Liver (tissue), 9 donors: Measurements from ENCODE around the gene ARID5B. TPM values are rescaled to one million over a fixed set of nuclear protein-coding genes. Genes with fewer than 3 reads are reported as not detected.

ENCODE experiments used
- DNase-seq: peaks from one replicate; pipeline ENCODE4 v3.0.0-alpha.2; 2017; ENCODE audit warnings: low spot score
- H3K27ac ChIP-seq, 2 donors: one replicate each; pipeline ENCODE4 v1.7.0; 2013; ENCODE audit warnings: inconsistent platforms in 2 of 2, low read length in 2 of 2, control low read depth in 1 of 2, low read depth in 1 of 2, mild to moderate bottlenecking in 1 of 2
- H3K27me3 ChIP-seq, 4 donors: one replicate each; pipeline versions ENCODE4 v1.6.1 to v1.7.0; 2013; ENCODE audit warnings: low read length in 3 of 4, inconsistent platforms in 1 of 4, mild to moderate bottlenecking in 1 of 4, moderate library complexity in 1 of 4; ENCODE audit not compliant: control insufficient read depth in 4 of 4, insufficient read depth in 4 of 4
- H3K36me3 ChIP-seq, 4 donors: one replicate each; pipeline versions ENCODE4 v1.6.1 to v1.7.0; 2013; ENCODE audit warnings: low read length in 3 of 4, mild to moderate bottlenecking in 3 of 4, low read depth in 1 of 4, moderate library complexity in 1 of 4; ENCODE audit not compliant: control insufficient read depth in 4 of 4, insufficient read depth in 3 of 4
- H3K4me1 ChIP-seq, 4 donors: one replicate each; pipeline versions ENCODE4 v1.6.1 to v1.7.0; 2013; ENCODE audit warnings: low read length in 3 of 4, mild to moderate bottlenecking in 3 of 4, moderate library complexity in 1 of 4; ENCODE audit not compliant: control insufficient read depth in 4 of 4, insufficient read depth in 4 of 4
- H3K4me3 ChIP-seq, 3 donors: one replicate each; pipeline versions ENCODE4 v1.6.1 to v1.7.0; 2013; ENCODE audit warnings: low read length in 3 of 3, control low read depth in 1 of 3, low read depth in 1 of 3, mild to moderate bottlenecking in 1 of 3
- H3K9ac ChIP-seq, 2 donors: one replicate each; pipeline ENCODE4 v1.7.0; 2013; ENCODE audit warnings: low read length in 2 of 2, mild to moderate bottlenecking in 2 of 2, moderate library complexity in 2 of 2, control low read depth in 1 of 2, low read depth in 1 of 2
- H3K9me3 ChIP-seq, 4 donors: one replicate each; pipeline versions ENCODE4 v1.6.1 to v1.7.0; 2013; ENCODE audit warnings: low read length in 3 of 4; ENCODE audit not compliant: control insufficient read depth in 4 of 4
- ATF3 ChIP-seq: IDR thresholded peaks from 2 replicates; pipeline ENCODE4 v1.6.1; 2016; ENCODE audit warnings: antibody characterized with exemption
- CTCF ChIP-seq: fragments of 150-350 bp; IDR thresholded peaks from 2 replicates; pipeline ENCODE4 v1.5.1; 2017; ENCODE audit warnings: improper control_type of control experiment, low read depth, low read length; ENCODE audit not compliant: missing input control
- FOXA2 ChIP-seq: IDR thresholded peaks from 2 replicates; pipeline ENCODE4 v1.6.1; 2016; ENCODE audit warnings: antibody characterized with exemption
- HNF4G ChIP-seq: IDR thresholded peaks from 2 replicates; pipeline ENCODE4 v1.6.1; 2016; ENCODE audit warnings: antibody characterized with exemption
- JUND ChIP-seq, 2 donors: IDR thresholded peaks; 2 replicates each; pipeline ENCODE4 v1.6.1; 2016; ENCODE audit warnings: antibody characterized with exemption in 2 of 2
- NR2F2 ChIP-seq: IDR thresholded peaks from 2 replicates; pipeline ENCODE4 v1.6.1; 2016; ENCODE audit warnings: antibody characterized with exemption
- RAD21 ChIP-seq, 2 donors: IDR thresholded peaks; 2 replicates each; pipeline ENCODE4 v1.6.1; 2016; ENCODE audit warnings: antibody characterized with exemption in 2 of 2, mild to moderate bottlenecking in 2 of 2
- RXRA ChIP-seq, 2 donors: IDR thresholded peaks; 2 replicates each; pipeline ENCODE4 v1.6.1; 2017 to 2018; ENCODE audit warnings: antibody characterized with exemption in 2 of 2, mild to moderate bottlenecking in 1 of 2
- TAF1 ChIP-seq: conservative IDR thresholded peaks from 2 replicates; pipeline ENCODE4 v1.6.1; 2016; ENCODE audit warnings: antibody characterized with exemption, mild to moderate bottlenecking
- YY1 ChIP-seq: IDR thresholded peaks from 2 replicates; pipeline ENCODE4 v1.6.1; 2016; ENCODE audit warnings: antibody characterized with exemption, mild to moderate bottlenecking
- WGBS: extraction: QIAGEN DNeasy Blood & Tissue Kit; methylation state at CpG from one replicate; pipeline ENCODE4 v1.1.7; 2013; 5-methylcytosine and 5-hydroxymethylcytosine counted together
- polyA plus RNA-seq, 2 donors: library from polyadenylated mRNA; stranded (reverse) in 1 of 2; unstranded in 1 of 2; fragments of 200-250 nt in 1 of 2; fragments of >200 nt in 1 of 2; fragmentation: Nextera tagmentation in 1 of 2; extraction: Ambion mirVana in 1 of 2; gene quantifications; one replicate each; pipeline versions ENCODE4 v1.2.1 to v1.2.3, GENCODE V29; 2013 to 2015
- total RNA-seq, 2 donors: library from RNA; depleted of rRNA; stranded (reverse); fragments of >200 nt; gene quantifications; one replicate each; pipeline ENCODE4 v1.2.3, GENCODE V29; 2014
- TF ChIP-seq, protein P1 (sequence below): IDR thresholded peaks from 2 replicates; pipeline ENCODE4 v1.6.1; 2016; ENCODE audit warnings: antibody characterized with exemption
- TF ChIP-seq, protein P2 (sequence below): IDR thresholded peaks from 2 replicates; pipeline ENCODE4 v1.6.1; 2016; ENCODE audit warnings: antibody characterized with exemption, mild to moderate bottlenecking
- donor health status: healthy.
- donor health status: healthy.
- donor health status: healthy.
- donor health status: healthy.
- donor health status: healthy.

The ARID5B gene
- total and polyA plus RNA-seq, 4 donors, result 1.3 to 6.4 (median 5.2) TPM

GRCh38 chr10:62115321-62115720 lies 213.8 kb downstream of the ARID5B start:
- WGBS, result 94% methylated on average over 4 of the region's 4 CpGs

GRCh38 chr10:62115842-62116241 lies 214.3 kb downstream of the ARID5B start:
- H3K4me3 ChIP-seq, result no peak overlapping the region

More at GRCh38 chr10:62115321-62115720, 213.8 kb downstream of the ARID5B start:
- Histone ChIP-seq H3K9ac (no peak overlapping the region), H3K36me3 (no peaks in the 10 kb centered on the region), H3K27me3 (no peaks in the 10 kb centered on the region), H3K4me1 (no peaks in the 10 kb centered on the region), H3K27ac (no peak overlapping the region), H3K9me3 (no peaks in the 10 kb centered on the region), H3K4me3 (no peak overlapping the region)
- TF ChIP-seq, protein P1, sequence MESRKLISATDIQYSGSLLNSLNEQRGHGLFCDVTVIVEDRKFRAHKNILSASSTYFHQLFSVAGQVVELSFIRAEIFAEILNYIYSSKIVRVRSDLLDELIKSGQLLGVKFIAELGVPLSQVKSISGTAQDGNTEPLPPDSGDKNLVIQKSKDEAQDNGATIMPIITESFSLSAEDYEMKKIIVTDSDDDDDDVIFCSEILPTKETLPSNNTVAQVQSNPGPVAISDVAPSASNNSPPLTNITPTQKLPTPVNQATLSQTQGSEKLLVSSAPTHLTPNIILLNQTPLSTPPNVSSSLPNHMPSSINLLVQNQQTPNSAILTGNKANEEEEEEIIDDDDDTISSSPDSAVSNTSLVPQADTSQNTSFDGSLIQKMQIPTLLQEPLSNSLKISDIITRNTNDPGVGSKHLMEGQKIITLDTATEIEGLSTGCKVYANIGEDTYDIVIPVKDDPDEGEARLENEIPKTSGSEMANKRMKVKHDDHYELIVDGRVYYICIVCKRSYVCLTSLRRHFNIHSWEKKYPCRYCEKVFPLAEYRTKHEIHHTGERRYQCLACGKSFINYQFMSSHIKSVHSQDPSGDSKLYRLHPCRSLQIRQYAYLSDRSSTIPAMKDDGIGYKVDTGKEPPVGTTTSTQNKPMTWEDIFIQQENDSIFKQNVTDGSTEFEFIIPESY, result no peak
- TF ChIP-seq HNF4G (no peak), FOXA2 (no peak), ATF3 (no peak), YY1 (no peak), RXRA (IDR thresholded peaks at IDR 0.05) (no peak), CTCF (no peak)
- TF ChIP-seq, protein P2, sequence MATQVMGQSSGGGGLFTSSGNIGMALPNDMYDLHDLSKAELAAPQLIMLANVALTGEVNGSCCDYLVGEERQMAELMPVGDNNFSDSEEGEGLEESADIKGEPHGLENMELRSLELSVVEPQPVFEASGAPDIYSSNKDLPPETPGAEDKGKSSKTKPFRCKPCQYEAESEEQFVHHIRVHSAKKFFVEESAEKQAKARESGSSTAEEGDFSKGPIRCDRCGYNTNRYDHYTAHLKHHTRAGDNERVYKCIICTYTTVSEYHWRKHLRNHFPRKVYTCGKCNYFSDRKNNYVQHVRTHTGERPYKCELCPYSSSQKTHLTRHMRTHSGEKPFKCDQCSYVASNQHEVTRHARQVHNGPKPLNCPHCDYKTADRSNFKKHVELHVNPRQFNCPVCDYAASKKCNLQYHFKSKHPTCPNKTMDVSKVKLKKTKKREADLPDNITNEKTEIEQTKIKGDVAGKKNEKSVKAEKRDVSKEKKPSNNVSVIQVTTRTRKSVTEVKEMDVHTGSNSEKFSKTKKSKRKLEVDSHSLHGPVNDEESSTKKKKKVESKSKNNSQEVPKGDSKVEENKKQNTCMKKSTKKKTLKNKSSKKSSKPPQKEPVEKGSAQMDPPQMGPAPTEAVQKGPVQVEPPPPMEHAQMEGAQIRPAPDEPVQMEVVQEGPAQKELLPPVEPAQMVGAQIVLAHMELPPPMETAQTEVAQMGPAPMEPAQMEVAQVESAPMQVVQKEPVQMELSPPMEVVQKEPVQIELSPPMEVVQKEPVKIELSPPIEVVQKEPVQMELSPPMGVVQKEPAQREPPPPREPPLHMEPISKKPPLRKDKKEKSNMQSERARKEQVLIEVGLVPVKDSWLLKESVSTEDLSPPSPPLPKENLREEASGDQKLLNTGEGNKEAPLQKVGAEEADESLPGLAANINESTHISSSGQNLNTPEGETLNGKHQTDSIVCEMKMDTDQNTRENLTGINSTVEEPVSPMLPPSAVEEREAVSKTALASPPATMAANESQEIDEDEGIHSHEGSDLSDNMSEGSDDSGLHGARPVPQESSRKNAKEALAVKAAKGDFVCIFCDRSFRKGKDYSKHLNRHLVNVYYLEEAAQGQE, result no peak
- no peak for DNase-seq

More at GRCh38 chr10:62115842-62116241, 214.3 kb downstream of the ARID5B start:
- Histone ChIP-seq H3K36me3 (no peaks in the 10 kb centered on the region), H3K9ac (no peak overlapping the region), H3K9me3 (no peaks in the 10 kb centered on the region), H3K27me3 (no peaks in the 10 kb centered on the region), H3K27ac (no peak overlapping the region), H3K4me1 (no peaks in the 10 kb centered on the region)
- TF ChIP-seq RAD21 (IDR thresholded peaks at IDR 0.05) (no peak), CTCF (no peak), TAF1 (no peak), JUND (IDR thresholded peaks at IDR 0.05) (no peak), ATF3 (no peak), NR2F2 (no peak)
- TF ChIP-seq, protein P1, result no peak
- no peak for DNase-seq
- 97% methylated on average over 5 of the region's 5 CpGs for WGBS
